ENCODE measurements around the gene MAP3K3. TPM values are rescaled to one million over a fixed set of nuclear protein-coding genes. Genes with fewer than 3 reads are reported as not detected.

Gene MAP3K3
- total RNA-seq, 4 donors from 2014 or later, result 14.0 to 38.9 (median 18.4) TPM

DNA sequence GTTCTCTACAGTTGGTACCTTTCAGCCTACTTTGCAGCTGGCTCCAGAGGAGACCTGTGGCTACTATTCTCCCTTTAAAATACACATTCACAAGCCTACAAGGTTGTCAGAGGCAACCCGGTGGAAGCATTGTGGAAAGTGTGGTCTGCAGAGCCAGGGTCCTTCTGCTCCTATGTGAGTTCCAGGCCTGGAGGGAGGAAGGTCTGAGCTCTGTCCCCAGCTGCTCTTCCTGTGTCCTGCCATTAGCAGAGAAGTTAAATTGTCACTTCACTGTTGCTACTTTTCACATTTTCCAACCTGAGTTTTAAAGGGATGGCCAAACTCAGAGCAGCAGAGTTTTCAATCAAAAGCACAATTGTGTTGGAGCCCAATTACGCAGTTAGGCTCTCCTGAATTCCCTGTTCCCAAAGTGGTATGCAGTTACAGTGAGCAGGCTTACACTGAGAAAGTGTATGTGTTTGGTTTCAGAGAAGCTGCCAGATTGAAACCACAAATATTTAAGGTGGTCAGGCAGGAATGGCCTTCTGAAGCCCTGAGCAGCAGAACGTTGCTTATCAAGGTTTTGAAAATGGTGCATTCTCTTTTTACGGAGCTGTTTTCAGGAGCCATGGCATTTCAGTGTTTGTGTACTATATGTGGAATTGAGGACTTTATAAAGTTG, 25.0 kb downstream of the MAP3K3 start:
- Histone ChIP-seq H3K27ac (no peak overlapping the region), H3K36me3 (peaks cover 0 to 85% (median 0%) of the 10 kb centered on the region in 3 donors), H3K4me3 (no peak overlapping the region), H3K4me1 (peaks cover 0 to 8% (median 5%) of the 10 kb centered on the region in 3 donors), H3K9me3 (no peaks in the 10 kb centered on the region), H3K27me3 (no peaks in the 10 kb centered on the region)
- no peak for DNase-seq
- intact Hi-C loops (cut with DNase I), result no loop called here
- no peak for TF ChIP-seq POLR2A (IDR thresholded peaks at IDR 0.05)
- TF ChIP-seq, protein P1, sequence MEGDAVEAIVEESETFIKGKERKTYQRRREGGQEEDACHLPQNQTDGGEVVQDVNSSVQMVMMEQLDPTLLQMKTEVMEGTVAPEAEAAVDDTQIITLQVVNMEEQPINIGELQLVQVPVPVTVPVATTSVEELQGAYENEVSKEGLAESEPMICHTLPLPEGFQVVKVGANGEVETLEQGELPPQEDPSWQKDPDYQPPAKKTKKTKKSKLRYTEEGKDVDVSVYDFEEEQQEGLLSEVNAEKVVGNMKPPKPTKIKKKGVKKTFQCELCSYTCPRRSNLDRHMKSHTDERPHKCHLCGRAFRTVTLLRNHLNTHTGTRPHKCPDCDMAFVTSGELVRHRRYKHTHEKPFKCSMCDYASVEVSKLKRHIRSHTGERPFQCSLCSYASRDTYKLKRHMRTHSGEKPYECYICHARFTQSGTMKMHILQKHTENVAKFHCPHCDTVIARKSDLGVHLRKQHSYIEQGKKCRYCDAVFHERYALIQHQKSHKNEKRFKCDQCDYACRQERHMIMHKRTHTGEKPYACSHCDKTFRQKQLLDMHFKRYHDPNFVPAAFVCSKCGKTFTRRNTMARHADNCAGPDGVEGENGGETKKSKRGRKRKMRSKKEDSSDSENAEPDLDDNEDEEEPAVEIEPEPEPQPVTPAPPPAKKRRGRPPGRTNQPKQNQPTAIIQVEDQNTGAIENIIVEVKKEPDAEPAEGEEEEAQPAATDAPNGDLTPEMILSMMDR (IDR thresholded peaks at IDR 0.05), result no peak
- 72 to 96% methylated on average over 4 of the region's 4 CpGs for WGBS, 2 donors

DNA sequence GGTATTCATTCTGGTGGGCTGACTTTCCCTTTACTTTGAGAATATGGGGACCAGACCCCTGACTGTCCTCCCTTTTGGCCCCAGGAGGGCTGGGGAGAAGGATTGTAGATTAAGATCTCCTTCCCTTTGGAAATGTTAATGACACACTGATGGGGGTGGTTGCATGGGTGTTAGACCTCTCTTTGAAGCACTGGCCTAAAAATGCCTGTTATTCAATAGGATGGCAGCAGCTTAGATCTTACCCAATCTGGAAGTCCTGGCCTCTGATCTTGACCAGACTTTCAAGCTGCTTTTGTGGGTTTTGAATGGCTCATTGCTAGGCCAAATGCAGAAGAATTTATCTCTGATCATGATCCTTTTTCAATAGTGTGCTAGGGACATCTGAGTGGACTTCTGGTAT, 25.7 kb downstream of the MAP3K3 start:
- no peak for DNase-seq
- H3K4me1 ChIP-seq, result peaks cover 0 to 8% (median 5%) of the 10 kb centered on the region in 3 donors
- no peaks in the 10 kb centered on the region for H3K27me3 ChIP-seq
- H3K9me3 ChIP-seq, result no peaks in the 10 kb centered on the region
- no peak overlapping the region for H3K27ac ChIP-seq
- H3K36me3 ChIP-seq, result peaks cover 0 to 86% (median 5%) of the 10 kb centered on the region in 3 donors
- intact Hi-C loops (cut with DNase I), result no loop called here
- no peak overlapping the region for H3K4me3 ChIP-seq
- no peak for TF ChIP-seq POLR2A (IDR thresholded peaks at IDR 0.05)
- TF ChIP-seq, protein P1 (IDR thresholded peaks at IDR 0.05), result no peak

DNA sequence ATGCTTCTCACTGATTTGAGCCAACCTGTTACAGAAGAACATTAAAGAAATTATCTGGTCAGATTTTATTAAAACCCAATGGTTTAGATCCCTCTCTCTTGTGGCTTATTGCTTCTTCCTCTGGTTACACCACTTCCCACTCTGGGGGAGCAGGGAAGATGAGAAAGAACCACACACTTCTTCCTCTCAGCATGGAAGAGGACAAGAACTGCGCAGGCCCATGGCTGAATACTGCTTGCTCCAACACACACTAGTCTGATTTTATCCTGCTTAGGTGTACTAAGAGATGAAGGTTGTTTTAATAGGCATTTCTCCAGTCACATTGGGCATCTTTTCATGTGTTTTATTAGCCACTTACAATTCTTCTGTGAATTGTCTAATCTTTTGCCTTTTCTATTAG, 27.6 kb downstream of the MAP3K3 start:
- WGBS, 2 donors, result 73 to 82% methylated on average over 1 of the region's 1 CpG
- Histone ChIP-seq H3K36me3 (peaks cover 0 to 89% (median 16%) of the 10 kb centered on the region in 3 donors), H3K9me3 (no peaks in the 10 kb centered on the region), H3K4me3 (no peak overlapping the region), H3K4me1 (peaks cover 0 to 11% (median 5%) of the 10 kb centered on the region in 3 donors), H3K27ac (no peak overlapping the region), H3K27me3 (no peaks in the 10 kb centered on the region)
- intact Hi-C loops (cut with DNase I), result no loop called here
- no peak for DNase-seq
- TF ChIP-seq POLR2A (IDR thresholded peaks at IDR 0.05), result no peak

DNA sequence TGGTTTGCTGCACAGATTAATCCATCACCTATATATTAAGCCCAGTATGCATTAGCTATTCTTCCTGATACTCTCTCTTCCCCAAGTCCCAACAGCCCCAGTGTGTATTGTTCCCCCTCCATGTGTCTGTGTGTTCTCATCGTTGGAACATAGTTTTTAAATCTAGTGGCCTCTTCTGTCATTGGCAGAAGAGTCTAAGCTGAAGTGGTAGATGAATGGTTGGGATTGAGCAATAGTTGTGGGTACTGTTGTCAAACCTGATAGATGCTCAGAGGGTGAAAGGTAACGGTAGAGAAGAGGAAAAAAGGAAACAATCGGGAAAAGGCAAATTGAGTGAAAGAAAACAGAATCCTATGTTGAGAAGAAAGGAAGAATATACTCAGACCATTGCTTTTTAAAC, 29.9 kb downstream of the MAP3K3 start:
- intact Hi-C loops (cut with DNase I), result no loop called here
- Histone ChIP-seq H3K36me3 (peaks cover 0 to 94% (median 16%) of the 10 kb centered on the region in 3 donors), H3K27ac (no peak overlapping the region), H3K4me3 (no peak overlapping the region), H3K27me3 (no peaks in the 10 kb centered on the region), H3K4me1 (peaks cover 0 to 3% (median 0%) of the 10 kb centered on the region in 3 donors), H3K9me3 (no peaks in the 10 kb centered on the region)
- WGBS, 2 donors, result 57 to 60% methylated on average over 3 of the region's 3 CpGs
- TF ChIP-seq POLR2A (IDR thresholded peaks at IDR 0.05), result no peak
- TF ChIP-seq, protein P1 (IDR thresholded peaks at IDR 0.05), result no peak
- no peak for DNase-seq

DNA sequence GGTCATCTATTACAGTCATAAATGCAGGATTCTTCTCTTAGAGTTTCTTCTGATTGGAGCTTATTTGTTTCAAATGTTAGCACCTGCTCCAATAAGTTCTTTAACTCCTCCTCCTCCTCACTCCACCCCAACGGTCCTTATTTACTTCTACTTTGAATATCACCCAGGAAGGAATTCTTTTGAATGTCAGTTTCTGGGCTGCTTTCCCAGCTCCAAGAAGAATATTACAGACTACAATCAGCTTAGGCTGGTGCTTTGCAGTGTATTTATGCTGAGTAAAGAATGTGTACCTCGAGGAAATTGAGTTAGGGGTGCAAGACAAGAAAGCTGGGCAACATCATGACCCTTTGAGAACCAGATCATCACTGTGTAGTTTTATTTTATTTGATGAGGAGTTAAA, 30.8 kb downstream of the MAP3K3 start:
- intact Hi-C loops (cut with DNase I), result no loop called here
- 18% methylated on average over 2 of the region's 2 CpGs for WGBS, 2 donors
- no peaks in the 10 kb centered on the region for H3K9me3 ChIP-seq
- H3K27me3 ChIP-seq, result no peaks in the 10 kb centered on the region
- H3K27ac ChIP-seq, result no peak overlapping the region
- no peak overlapping the region for H3K4me3 ChIP-seq
- no peak for TF ChIP-seq POLR2A (IDR thresholded peaks at IDR 0.05)
- TF ChIP-seq, protein P1 (IDR thresholded peaks at IDR 0.05), result no peak
- DNase-seq, result no peak
- peaks cover 0 to 3% (median 0%) of the 10 kb centered on the region in 3 donors for H3K4me1 ChIP-seq
- peaks cover 0 to 92% (median 16%) of the 10 kb centered on the region in 3 donors for H3K36me3 ChIP-seq
